ENCODE data around the gene GSAP. TPM values are rescaled to one million over a fixed set of nuclear protein-coding genes. Genes with fewer than 3 reads are reported as not detected.

The GSAP gene
- total RNA-seq, 1 donor from 2014 or later: 5.3 TPM

DNA sequence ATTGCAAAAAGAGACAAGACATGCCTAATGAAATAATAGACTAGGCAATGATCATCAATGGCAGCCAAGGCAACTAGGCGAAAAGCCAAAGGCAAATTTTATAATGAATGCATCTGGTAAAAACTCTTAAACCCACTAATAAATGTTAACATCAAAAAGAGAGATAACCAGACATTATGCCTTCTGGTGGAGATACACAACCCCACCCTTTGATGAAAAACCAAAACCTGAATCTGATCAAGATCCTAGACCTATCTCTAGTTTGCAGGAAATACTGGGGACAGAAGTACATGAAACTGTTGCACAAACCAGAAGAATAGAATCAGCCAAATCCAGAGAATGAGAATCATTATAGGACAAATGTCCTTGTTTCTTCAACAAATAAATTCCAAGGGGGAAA, 22.0 kb upstream of the GSAP start:
- intact Hi-C loops (cut with micrococcal nuclease): no loop called here

DNA sequence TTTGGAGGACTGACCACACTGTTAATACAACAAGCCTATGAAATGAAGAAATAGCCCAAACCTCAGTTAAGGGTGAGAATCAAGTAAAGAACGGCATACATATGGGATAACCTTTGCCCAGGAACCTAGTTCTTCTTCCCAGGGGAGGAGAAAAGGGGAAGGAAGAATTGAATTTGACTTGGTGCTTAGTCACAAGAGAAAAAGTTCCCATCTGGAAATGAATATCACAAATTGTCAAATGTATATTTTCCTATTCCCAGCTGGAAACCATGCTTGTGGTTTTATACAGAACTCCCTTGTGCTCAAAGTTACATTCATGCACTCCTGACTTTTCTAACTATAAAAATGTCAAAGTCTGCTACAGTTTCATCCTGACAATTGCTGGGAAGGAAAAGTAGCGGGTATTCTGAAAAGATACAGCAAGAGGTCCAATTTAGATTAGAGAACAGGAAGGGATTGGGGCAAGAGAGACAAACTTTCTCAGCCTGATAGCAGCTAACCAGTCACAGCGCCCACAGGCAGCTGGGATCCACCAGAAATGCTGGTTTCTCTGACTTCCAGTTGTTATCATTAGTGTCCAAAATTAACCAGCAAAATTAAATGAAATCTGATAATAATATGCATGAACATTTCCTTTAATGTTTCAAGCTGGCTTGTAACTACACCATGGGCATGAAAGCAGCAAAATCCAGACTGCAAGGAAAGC, 18.6 kb upstream of the GSAP start:
- intact Hi-C loops (cut with micrococcal nuclease): no loop called here

DNA sequence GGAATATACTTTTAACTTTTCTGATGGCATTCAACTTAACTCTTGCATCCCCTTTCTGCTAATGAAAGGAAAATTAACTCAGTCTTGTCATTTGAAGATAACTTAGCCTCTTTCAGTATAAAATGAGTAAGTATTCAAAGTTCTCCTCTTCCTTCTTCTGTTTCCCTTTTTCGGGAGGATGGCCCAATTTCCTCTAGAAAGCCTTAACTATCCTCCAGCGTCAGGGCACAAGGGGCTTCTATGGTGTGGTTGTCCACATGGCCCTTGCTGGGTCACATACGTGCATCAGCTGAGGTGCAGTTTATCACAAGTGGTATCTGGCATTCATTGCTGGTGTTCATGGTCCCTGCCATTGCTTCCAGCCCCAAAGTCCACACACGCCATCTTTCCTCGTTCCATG, 17.8 kb upstream of the GSAP start:
- intact Hi-C loops (cut with micrococcal nuclease): no loop called here

DNA sequence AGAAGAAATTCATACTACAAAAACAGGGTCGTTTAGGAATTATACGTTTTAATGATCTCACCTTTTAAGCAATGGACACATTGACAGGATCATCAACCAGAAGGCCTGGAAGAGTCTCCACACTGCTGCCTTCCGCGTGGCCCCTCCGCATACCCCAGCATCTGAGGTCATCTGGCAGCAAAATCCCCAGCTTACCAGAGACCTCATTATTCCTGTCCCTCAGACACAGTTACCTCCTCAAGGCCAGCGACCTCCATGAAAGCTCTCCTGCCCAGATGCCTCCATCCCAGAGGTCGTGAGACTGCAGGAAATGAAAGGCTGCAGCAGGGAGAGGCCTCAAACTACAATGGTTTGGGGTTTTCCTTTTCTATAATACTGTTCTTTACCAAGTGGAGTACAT, 14.8 kb upstream of the GSAP start:
- intact Hi-C loops (cut with micrococcal nuclease): no loop called here

DNA sequence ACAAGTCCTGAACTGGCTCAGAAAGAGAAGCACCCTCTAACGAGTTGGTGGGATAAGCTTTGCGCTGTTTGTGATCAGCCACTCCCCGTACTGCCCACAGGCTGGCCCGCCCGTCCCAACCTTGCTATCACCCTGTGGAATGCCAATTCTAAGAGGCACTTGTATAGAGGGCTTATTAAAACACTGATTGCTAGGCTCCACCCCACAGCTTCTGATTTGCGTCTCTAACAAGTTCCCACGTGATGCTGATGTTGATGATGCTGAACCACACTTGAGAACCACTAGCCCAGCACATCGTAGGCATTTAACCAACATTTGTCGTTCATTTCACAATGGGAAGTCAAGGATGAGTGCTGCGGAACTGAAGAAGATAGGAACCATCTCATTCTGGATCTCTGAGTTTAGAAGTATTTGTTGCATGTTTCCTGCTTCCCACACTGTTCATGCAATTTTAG, 12.7 kb upstream of the GSAP start:
- intact Hi-C loops (cut with micrococcal nuclease): no loop called here

DNA sequence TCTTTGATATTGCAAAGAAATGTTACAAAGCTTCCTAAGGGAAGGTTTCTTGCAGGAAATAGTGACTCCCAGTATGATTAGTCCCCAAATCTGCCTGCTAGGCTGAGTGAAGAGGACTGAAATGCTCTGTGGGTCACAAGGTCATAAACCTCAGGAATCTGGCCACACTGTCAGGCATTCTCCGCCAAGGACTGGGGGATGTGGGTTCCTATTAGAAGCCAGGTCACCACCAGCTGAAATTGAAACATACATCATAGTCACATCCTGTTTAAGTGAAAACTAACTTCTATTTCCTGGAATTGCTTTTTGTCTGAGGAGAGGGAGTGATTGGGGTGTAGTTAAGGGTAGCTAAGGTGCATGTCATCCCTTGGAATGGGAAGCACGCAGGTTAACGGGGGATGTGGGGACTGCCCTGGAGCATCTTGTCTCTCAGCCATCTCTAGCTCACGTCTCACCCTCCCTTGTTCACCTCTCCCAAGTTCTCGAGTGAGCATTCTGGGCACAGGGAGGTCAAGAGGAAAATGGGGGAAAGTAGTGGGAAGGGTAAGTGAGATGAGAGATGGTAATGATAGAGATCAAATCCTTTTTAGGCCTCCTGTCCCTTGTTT, 12.0 kb upstream of the GSAP start:
- intact Hi-C loops (cut with micrococcal nuclease): no loop called here

DNA sequence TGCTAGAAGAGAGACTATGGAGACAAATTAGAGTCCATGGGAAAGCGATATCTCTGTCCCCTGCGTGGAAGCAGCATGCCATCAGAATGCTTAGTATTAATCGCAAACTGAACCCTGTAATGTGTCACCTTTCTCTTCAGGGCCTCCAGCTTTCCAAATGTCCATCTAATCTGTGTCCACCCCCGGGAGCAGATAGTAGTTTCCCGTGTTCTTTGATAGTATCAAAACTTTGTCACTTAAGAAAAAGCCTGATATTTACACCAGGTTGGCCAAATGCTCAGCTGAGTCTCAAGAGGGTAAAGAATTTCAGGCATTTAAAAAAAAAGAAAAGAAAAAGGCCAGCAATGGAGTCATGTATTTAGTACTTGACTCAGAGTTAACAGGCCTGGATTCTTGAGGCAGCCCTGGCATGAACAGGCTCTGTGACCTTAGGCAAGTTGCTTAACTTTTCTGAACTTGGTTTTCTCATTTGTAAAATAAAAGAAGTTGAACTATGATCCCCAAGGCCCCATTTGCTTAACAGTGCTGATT, 10.4 kb upstream of the GSAP start:
- intact Hi-C loops (cut with micrococcal nuclease): no loop called here

DNA sequence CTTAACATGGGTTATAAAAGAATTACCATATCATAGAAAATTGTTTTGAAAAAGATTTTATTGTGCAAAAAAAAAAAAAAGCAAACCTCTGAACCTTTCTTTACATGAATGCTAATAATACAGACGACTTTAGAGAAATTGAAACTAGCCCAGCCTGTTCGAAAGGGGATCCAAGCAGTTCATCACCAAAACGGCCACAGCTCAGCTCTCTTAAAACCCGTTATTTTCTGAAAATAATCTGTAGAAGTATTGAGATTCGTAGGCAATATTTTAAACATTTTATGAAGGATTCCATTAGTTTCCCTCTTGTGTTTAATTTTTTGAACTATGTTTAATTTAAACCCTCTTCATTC, 9.9 kb upstream of the GSAP start:
- intact Hi-C loops (cut with micrococcal nuclease): no loop called here

DNA sequence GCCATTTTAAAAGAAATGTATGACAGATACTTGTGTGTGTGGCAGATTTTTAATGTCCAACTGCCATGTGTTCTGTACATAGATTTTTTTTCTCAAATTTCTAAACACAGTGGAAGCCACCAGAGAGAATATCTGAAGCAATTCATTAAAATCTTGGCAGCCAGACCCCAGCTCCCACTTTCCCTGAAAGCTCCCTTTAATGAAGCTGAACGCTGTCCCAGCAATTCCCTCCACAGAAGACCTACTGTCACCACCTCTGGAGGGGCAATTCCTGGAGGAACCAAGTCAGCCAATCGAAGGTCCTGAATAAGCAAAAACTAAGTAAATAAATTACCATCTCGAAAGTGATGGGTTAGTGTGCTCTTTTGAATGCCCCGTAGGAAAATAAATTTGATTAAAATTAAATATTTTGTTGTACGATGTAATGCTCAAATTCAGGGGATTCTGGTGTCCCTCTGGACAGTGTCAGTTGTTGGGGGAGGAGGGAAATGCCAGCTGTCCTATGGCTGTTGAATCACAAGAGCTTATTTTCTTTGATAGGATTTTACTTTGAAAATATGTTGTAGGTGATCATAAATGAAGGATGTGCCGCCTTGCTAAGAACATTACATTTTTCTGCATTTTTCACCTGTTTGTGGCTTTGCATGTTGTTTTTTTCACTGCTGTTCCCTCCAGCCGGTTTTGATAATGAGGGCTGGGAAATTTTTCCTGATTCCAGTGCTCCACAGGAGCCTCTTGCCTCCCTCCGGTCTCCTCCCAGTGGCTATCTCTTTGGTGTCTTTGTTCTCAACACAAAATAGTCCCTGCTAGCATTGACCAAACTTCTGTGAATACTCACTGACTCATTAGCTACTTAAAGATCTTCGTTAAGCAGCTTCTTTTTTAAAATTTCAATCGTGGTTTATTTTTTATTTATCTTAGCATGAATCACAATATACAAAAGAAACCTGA, 9.2 kb upstream of the GSAP start:
- intact Hi-C loops (cut with micrococcal nuclease): no loop called here

DNA sequence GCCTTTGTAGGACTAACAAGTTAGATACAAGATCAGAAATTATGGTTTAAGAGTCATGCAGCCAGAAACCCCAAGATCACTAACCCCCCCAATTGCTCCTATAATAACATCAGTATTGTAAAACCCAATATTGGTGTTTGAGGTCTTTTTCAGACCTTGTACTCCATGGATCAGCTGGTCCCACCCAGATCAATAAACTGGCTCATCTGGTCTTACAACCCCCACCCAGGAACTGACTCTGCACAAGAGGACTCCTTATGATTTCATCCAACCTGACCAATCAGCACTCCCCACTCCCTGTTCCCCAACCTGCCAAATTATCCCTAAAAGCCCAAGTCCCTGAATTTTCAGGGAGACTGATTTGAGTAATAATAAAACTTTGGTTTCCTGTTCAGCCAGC, 6.4 kb upstream of the GSAP start:
- intact Hi-C loops (cut with micrococcal nuclease): no loop called here

DNA sequence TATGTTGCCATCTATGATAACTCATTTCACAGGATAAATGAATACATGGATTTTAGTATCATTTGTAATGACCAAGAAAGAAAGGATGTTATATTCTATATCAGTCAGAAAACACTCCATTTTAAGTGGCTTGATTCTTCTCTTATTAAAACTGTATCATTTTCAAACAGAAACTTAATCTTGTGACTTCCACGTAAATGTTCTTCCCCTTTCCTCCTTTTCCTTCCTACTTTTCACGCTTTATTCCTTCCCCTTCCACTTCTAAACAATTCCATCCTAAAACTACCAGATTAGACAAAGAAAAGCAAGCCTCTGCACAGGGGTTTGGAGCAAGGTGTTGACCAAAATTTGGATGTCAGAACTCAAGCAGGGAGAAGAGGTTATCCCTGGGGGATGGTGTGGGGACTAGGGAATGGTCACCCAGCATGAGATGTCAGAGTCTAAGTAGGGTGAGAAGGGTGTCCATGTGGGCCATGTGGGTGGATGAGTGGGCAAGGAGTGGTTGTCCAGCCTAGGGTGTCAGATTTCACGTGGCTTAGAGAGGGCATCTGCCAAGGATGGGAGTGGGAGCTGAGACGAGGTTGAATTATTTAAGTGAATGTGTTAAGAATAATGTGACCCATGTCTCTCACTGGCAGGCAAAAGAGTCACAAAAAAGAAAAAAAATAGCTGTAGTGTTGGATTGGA, 5.0 kb upstream of the GSAP start:
- intact Hi-C loops (cut with micrococcal nuclease): no loop called here

DNA sequence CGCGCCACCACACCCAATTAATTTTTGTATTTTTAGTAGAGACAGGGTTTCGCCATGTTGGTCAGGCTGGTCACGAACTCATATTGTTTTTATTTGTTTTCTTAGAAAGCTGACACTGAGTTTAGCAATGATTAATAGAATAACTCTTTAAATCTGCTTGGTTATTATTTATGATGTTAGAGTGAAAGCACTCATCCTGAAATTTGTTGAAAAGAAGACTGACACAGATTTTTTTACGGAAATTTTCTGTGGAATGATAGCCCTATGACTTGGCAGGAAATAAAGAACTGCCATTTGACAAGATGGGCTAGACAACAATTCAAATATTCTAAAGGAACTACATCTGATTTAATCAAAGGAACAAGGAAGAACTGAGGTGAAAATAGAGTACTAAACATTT, 4.3 kb upstream of the GSAP start:
- intact Hi-C loops (cut with micrococcal nuclease): no loop called here

DNA sequence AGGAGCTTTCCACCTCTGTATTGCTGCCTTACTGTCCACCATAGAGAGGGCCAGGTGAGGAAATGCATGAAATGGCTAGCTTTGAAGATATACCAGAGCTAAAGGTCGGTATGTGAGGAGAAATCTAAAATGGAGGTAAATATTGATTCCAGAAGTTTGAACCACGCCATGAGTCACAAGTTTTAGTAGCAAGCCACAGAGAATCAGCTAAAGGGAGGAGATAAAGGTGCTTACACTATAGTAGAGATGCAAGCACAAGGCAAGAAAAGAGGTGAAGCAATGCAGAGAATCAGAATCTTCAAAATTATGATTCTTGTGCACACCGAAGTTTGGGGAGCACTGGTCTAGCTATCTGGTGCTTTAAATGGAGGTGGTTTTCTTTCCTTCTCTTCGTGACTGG, 3.0 kb upstream of the GSAP start:
- intact Hi-C loops (cut with micrococcal nuclease): no loop called here

DNA sequence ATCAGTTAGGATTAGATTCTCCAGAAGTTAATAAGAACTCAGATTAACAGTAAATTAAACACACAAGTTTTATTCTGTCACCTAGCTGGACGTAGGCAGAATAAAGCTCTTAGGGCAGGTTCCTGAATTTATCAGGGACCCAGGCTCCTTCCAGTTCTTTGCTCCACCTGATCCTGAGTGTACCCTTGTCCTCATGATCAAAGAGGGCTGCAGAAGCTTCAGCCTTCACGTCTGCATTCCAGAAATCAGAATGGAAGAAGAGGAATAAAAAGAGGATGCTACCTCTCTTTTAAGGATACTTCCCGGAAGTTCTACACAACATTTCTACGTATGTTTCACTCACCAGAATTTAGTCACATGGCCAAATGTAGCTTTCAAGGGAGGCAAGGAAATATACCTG, 1.7 kb upstream of the GSAP start:
- intact Hi-C loops (cut with micrococcal nuclease): no loop called here

DNA sequence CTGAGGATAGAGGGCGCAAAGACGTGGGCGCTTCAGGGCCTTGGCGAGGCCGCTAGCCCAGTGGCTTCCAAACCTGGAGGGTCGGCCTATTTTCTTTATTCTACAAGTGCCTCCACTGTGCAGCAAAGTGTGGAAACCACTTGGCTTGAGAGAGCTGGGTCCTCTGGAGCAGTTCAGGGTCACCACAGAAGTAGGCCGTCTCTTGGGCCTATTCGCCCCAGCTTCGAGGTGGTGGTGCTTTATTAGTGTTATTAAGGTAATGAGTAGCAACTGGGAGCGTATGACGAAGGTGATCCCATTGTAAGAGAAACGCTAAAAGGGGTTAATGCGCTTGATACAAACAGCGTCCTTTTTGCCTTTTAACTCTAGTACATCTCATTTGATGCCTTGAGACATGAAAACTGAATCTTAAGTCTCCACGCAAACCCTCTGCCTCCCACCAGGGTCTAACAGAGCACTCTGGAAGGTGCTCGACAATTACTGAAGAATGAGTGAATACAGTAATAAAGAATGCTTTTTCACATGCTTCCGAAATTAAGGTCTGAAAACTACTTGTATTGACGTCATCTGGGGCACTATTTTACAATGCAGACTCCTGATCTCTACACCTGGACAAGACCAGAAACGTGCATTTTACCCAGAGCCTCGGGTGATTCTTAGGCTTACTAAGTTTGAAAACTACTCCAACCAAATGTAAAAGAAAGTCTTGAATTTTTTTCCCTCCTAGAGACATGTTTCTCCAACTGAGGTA, 647 bp upstream of the GSAP start:
- intact Hi-C loops (cut with micrococcal nuclease): loop anchor here (1.0 kb wide), 2 partner anchors 65 to 121 kb away; partner anchors contain the start of gene PTPN12

DNA sequence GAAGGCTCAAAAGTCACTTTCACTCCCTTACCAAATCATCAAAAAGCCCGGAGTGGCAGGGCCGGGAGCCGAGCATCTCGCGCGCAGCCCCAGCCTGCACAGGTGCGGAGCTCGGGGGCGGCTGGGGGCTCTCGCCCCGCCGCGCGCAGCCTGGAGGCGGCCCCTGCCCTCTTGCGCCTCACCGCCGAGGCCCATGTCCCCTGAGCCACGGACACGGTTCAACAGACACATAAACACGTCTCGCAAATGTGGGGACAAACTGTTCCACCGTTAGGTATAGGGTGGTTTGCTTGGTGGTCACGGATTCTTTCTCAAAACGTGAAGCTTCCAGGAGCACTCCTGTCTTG, 700 bp downstream of the GSAP start:
- intact Hi-C loops (cut with micrococcal nuclease): no loop called here

DNA sequence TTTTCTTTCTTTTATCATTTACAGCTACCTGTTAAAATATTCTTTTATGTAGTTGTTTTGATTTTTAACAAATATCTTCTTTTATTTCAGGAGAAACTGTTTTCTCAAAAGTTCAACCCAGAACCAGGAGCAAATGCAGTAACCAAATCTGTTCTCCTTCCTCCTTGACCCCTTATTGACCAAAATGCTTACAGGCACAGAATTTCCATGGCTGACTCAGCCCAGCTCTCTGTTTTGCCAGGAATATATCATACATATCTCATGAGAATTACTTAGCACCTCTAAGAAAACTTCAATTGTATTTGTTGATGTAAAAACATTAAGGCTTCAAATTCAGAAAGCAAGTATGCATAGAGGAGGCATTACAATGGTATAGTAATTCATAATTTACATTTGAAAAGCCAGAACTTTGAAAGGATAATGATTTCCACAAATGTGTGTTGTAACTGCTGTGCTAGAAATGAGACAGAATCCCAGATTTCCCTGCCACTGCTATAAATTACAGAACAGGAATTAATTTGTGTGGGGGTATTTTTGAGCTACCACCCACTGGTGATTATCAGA, 2.2 kb downstream of the GSAP start:
- intact Hi-C loops (cut with micrococcal nuclease): no loop called here

DNA sequence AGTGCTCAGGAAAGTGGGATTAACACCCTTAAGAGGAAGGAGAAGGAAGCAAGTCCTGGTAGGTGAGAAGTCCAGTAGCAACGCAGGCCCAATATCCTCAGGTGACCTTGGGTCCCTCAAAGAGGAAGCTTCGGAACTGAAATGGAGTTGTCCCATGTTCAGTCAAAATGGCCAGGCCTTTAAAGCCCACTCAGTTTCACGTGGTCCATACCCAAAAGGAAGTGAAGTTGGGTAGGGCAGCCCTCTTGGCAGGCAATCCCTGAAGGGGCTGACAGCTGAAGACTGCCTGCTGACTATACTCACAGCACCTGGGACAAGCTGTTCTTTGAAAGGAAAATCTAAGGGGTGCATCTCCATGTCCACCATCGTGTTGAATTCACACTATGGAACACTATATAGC, 3.0 kb downstream of the GSAP start:
- intact Hi-C loops (cut with micrococcal nuclease): no loop called here

DNA sequence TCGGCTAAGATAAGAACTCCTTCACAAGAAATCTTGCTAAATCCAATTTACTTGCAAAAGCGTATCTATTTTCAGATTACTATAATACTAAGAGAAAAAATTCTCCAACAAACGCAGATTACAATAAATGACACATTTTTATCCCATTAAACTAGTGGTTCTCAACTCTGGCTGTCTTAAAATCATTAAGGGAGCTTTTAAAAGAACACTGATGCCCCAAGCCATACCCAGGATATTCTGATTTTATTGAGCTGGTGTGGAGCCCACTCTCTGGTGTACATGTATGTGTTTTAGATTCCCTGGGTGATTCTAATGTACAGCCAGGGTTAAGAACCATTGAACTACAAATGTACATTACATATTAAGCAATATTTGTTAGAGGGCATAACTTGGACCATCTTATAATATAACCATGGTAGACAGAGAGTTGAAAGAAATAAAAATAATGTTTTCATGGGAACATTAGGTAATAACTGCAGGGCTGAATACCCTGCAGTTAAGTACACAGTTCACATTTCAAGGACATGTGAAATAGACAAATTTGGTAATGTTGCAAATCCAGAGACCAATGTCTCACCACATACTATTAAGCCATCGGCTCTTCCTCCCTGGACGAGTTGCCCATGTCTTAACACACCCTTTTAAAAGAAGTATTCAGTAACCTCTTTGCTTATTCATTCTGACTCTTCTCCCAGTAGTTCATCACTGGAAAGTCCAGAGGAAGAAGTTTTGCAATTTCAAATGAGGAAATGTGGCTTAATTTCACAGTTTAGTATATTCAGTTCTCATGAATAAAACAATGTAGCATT, 6.2 kb downstream of the GSAP start:
- intact Hi-C loops (cut with micrococcal nuclease): no loop called here

Data from T-helper 2 cell treated with Interferon-gamma antibody and Interleukin-4, amounts not matched to agents 100 ng/mL and 5 ng/mL, for 36 hours (primary cell).